ENCODE data around the gene NAPB. TPM values are rescaled to one million over a fixed set of nuclear protein-coding genes. Genes with fewer than 3 reads are reported as not detected.

NAPB gene
- total RNA-seq, 1 donor from 2014 or later = 14.0 TPM

DNA sequence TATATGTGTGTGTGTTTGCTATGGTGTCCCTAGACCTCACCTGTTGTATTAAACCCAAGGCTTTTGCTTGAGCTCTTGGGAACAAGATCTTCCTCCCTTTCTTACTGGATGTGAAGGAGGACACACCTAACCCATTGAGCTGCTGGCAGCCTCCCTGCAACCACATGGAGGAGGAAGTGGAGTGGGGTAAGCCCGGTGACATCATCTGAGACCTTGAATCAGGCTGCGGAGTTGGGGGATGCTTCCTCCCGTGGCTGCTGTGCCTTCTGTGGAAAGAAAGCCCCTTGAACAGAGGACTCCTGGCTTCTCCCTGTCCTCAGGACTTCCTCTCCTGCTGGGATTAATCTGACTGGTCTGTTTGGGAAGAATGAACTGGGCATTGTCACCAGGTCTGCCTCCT lies 28.1 kb upstream of the NAPB start:
- Mint-ChIP-seq H3K4me1 (ENCODE audit: low read depth) (peaks cover 10% of the 10 kb centered on the region), H3K27ac (no peak overlapping the region), H3K36me3 (ENCODE audit: low read depth) (no peaks in the 10 kb centered on the region), H3K27me3 (ENCODE audit: insufficient read depth) (no peaks in the 10 kb centered on the region), H3K4me3 (no peak overlapping the region), H3K9me3 (no peaks in the 10 kb centered on the region)
- DNase-seq (ENCODE audit: low spot score) = peak; percentile 12
- intact Hi-C loops (cut with micrococcal nuclease) = no loop called here

DNA sequence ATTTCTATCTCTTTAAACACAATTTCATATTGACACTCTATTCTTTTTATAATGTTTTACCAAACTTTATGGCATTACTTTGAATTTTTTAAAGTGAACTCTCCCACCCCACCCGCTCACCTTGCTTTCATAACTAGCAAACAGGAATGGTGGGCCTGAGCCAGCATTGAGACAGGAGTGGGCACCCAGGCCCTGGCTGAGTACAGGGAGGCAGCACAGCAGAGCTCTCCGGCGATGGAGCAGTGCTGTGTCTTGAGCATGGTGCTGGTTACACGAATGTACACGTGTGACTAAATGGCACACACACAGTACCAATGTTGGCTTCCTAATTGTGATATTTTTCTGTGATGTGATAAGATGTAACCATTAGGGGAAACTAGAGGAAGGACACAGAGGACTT lies 26.9 kb upstream of the NAPB start:
- DNase-seq (ENCODE audit: low spot score) = no peak
- peaks cover 10% of the 10 kb centered on the region for H3K4me1 Mint-ChIP-seq (ENCODE audit: low read depth)
- H3K4me3 Mint-ChIP-seq = no peak overlapping the region
- no peaks in the 10 kb centered on the region for H3K27me3 Mint-ChIP-seq (ENCODE audit: insufficient read depth)
- H3K36me3 Mint-ChIP-seq (ENCODE audit: low read depth) = no peaks in the 10 kb centered on the region
- intact Hi-C loops (cut with micrococcal nuclease) = no loop called here
- no peaks in the 10 kb centered on the region for H3K9me3 Mint-ChIP-seq
- no peak overlapping the region for H3K27ac Mint-ChIP-seq

DNA sequence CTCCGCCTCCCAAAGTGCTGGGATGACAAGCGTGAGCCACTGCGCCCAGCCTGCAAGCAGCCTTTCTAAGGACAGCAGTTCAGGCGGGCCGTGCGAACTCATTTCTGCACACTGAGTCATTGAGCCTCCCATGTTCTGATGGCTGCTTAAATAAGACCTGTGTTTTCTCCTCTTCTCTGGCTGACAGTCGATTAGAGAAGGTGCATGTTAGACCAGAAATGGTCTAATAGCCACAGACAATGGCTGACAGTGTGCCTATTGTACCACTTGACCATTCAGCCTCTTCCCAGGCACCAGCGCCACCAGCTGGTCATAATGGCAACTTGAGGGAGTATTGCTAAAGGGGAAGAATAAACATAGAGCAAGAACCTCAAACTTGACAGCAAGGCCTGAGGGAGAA lies 25.2 kb upstream of the NAPB start:
- Mint-ChIP-seq H3K27me3 (ENCODE audit: insufficient read depth) (no peaks in the 10 kb centered on the region), H3K36me3 (ENCODE audit: low read depth) (no peaks in the 10 kb centered on the region), H3K9me3 (no peaks in the 10 kb centered on the region), H3K27ac (no peak overlapping the region), H3K4me3 (no peak overlapping the region), H3K4me1 (ENCODE audit: low read depth) (peaks cover 10% of the 10 kb centered on the region)
- no peak for DNase-seq (ENCODE audit: low spot score)
- intact Hi-C loops (cut with micrococcal nuclease) = no loop called here

DNA sequence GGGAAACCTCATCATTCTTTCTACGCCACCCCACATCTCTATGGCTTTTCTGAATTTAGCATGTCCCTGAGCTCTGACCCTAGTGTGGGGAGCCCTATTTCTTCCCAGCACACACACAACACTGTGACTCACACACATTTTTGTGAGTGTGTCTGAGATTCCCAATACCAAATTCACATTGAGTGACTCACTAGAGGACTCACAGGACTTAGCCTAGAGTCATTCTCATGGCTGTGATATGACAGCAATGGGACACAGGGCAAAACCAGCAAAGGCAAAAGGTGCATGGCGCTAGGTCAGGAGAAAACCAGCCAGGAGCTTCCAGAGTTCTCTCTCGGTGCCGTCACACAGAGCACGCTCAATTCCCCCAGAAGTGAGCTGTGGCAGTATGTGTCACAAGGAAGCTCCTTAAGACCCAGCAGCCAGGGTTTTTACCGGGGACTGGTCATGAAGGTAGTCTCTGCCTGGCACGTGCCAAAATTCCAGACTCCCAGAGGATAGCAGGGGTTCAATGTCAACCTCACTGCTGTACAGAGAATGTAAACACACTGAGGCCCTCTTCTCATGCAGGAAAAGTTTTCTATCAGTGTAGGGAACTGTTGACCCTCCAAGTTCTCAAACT lies 24.4 kb upstream of the NAPB start:
- Mint-ChIP-seq H3K27ac (no peak overlapping the region), H3K27me3 (ENCODE audit: insufficient read depth) (no peaks in the 10 kb centered on the region), H3K36me3 (ENCODE audit: low read depth) (no peaks in the 10 kb centered on the region), H3K9me3 (no peaks in the 10 kb centered on the region), H3K4me3 (no peak overlapping the region), H3K4me1 (ENCODE audit: low read depth) (peaks cover 10% of the 10 kb centered on the region)
- DNase-seq (ENCODE audit: low spot score) = no peak
- intact Hi-C loops (cut with micrococcal nuclease) = no loop called here

DNA sequence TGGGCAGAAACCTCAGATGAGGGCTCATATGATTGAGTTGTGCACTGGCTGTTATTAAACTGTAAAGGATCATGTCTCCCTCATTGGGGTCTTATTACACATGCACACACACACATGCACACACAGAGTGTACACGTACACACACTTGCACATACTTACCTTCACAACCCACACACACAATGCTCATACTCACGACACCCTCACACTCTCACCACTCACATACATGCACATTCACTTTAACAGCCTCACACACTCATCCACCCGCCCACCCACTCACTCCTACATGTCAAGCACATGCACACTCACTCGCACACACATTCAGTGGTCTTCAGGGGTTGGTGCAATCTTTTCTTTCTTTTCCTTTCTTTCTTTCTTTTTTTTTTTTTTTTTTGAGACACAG lies 23.6 kb upstream of the NAPB start:
- Mint-ChIP-seq H3K4me1 (ENCODE audit: low read depth) (peaks cover 10% of the 10 kb centered on the region), H3K4me3 (no peak overlapping the region), H3K27ac (no peak overlapping the region), H3K36me3 (ENCODE audit: low read depth) (no peaks in the 10 kb centered on the region), H3K27me3 (ENCODE audit: insufficient read depth) (no peaks in the 10 kb centered on the region), H3K9me3 (no peaks in the 10 kb centered on the region)
- no peak for DNase-seq (ENCODE audit: low spot score)
- intact Hi-C loops (cut with micrococcal nuclease) = no loop called here

DNA sequence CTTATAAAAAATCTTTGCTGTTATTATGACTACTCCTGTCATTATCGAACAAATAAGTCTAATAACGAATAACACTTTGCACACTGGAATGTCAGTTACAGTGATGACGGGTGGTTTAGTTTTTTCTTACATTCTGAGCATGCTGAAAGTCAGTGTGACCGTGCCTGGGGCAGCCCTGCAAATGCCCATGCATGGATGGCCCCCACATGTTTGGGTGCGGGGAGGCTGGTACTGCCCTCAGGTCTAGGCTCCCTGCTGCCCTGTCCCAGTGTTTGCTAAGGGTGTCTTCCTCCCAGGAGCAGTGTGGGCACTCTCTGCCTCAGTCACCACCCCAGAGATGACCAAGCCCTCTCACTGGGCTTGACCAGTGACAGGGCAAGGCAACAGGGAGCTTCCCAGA lies 21.1 kb upstream of the NAPB start:
- H3K4me3 Mint-ChIP-seq = no peak overlapping the region
- intact Hi-C loops (cut with micrococcal nuclease) = loop anchor here (1.0 kb wide), 1 partner anchor 164 kb away; no protein-coding TSS in a partner anchor
- H3K4me1 Mint-ChIP-seq (ENCODE audit: low read depth) = no peaks in the 10 kb centered on the region
- no peak overlapping the region for H3K27ac Mint-ChIP-seq
- H3K36me3 Mint-ChIP-seq (ENCODE audit: low read depth) = no peaks in the 10 kb centered on the region
- peaks cover 3% of the 10 kb centered on the region for H3K27me3 Mint-ChIP-seq (ENCODE audit: insufficient read depth)
- no peaks in the 10 kb centered on the region for H3K9me3 Mint-ChIP-seq
- no peak for DNase-seq (ENCODE audit: low spot score)

DNA sequence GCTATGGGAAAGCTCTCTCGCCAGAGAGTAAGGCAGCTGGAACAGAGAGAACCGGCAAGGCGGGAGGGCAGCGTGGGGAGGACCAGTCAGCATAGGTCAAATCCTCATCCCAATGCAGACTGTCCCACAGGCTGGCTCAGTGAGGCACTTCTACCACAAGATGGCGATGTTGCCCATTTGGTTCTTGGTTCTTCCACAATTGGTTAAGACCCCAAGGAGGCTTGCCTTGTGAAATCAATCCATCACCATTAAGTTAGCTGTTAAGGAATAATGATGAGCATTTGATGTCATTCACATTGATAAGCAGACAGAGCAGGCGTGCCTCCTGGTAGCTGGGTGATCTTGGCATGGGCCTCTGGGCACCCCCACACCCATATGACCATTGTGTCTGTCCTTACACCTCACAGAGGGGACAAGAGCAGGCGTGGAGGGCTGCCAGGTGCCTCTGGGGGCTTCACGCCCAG lies 20.6 kb upstream of the NAPB start:
- no peaks in the 10 kb centered on the region for H3K4me1 Mint-ChIP-seq (ENCODE audit: low read depth)
- peaks cover 3% of the 10 kb centered on the region for H3K27me3 Mint-ChIP-seq (ENCODE audit: insufficient read depth)
- no peaks in the 10 kb centered on the region for H3K9me3 Mint-ChIP-seq
- H3K27ac Mint-ChIP-seq = no peak overlapping the region
- H3K36me3 Mint-ChIP-seq (ENCODE audit: low read depth) = no peaks in the 10 kb centered on the region
- intact Hi-C loops (cut with micrococcal nuclease) = loop anchor here (1.0 kb wide), 2 partner anchors 93 to 164 kb away; no protein-coding TSS in a partner anchor
- H3K4me3 Mint-ChIP-seq = no peak overlapping the region
- peak; percentile 35 for DNase-seq (ENCODE audit: low spot score)

DNA sequence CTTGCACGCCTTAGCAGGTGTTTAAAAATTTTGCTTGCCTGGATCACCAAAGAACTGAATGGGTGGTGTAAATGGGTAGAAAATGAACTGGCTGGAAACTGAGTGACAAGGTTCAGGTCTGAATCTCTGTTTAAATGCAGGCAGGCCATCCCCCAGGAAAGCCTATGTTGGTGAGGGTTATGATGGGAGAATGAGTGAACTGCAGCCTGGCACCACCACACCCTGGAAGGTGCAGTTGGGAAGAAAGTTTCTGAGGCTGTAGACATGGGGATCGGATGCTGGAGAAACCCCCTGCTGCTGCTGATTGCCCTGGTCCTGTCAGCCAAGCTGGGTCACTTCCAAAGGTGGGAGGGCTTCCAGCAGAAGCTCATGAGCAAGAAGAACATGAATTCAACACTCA lies 18.7 kb upstream of the NAPB start:
- intact Hi-C loops (cut with micrococcal nuclease) = no loop called here
- no peak for DNase-seq (ENCODE audit: low spot score)
- Mint-ChIP-seq H3K4me3 (no peak overlapping the region), H3K9me3 (no peaks in the 10 kb centered on the region), H3K4me1 (ENCODE audit: low read depth) (no peaks in the 10 kb centered on the region), H3K36me3 (ENCODE audit: low read depth) (no peaks in the 10 kb centered on the region), H3K27ac (no peak overlapping the region), H3K27me3 (ENCODE audit: insufficient read depth) (peaks cover 11% of the 10 kb centered on the region)

DNA sequence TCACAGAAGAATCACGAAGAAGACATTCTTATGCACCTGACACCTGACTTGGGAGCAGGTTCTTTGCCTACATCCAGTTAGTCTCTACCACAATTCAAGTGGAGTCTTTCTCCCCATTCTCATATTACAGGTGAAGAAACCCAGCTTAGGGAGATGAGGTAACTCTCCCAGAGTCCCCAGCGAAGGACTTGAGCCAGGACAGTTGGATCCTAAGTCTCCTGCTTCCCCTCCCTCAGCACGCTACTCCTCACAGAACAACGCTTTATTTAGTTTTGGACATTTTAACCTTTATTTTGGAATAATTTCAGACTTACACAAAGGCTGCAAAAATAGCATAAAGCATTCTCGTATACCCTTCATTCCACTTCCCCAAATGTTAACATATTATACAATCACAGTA lies 17.4 kb upstream of the NAPB start:
- DNase-seq (ENCODE audit: low spot score) = no peak
- no peaks in the 10 kb centered on the region for H3K36me3 Mint-ChIP-seq (ENCODE audit: low read depth)

DNA sequence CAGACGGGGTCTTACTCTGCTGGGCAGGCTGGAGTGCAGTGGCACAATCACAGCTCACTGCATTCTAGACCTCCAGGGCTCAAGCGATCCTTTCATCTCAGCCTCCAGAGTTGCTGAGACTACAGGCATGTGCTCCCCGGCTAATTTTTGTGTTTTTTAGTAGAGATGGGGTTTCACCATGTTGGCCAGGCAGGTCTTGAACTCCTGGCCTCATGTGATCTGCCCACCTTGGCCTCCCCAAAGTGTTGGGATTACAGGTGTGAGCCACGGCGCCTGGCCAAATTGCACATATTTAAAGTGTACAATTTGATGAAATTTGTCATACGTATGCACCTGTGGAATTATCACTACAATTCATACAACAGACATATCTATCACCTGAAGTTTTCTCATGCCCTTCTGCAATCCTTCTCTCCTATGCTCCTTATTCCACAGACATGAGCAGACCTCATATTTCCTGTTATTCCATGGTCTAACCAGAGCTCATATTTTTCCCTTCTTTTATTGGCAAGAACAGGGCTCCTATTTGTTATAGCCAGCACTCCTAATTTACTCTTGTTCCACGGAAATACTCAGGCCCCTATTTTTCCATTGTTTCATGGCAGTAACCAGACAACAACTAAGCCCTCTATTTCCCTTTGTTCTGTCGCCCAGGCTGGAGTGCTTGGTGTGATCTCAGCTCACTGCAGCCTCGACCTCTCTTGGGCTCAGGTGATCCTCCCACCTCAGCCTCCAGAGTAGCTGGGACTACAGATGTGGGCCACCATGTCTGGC lies 16.0 kb upstream of the NAPB start:
- intact Hi-C loops (cut with micrococcal nuclease) = no loop called here
- Mint-ChIP-seq H3K27me3 (ENCODE audit: insufficient read depth) (peaks cover 20% of the 10 kb centered on the region), H3K27ac (no peak overlapping the region), H3K9me3 (no peaks in the 10 kb centered on the region), H3K36me3 (ENCODE audit: low read depth) (no peaks in the 10 kb centered on the region), H3K4me1 (ENCODE audit: low read depth) (no peaks in the 10 kb centered on the region), H3K4me3 (no peak overlapping the region)
- DNase-seq (ENCODE audit: low spot score) = no peak

More for the DNA sequence above, 17.4 kb upstream of the NAPB start:
- H3K4me1 Mint-ChIP-seq (ENCODE audit: low read depth) = no peaks in the 10 kb centered on the region
- H3K27ac Mint-ChIP-seq = no peak overlapping the region
- H3K9me3 Mint-ChIP-seq = no peaks in the 10 kb centered on the region
- peaks cover 15% of the 10 kb centered on the region for H3K27me3 Mint-ChIP-seq (ENCODE audit: insufficient read depth)
- no peak overlapping the region for H3K4me3 Mint-ChIP-seq
- intact Hi-C loops (cut with micrococcal nuclease) = no loop called here

DNA sequence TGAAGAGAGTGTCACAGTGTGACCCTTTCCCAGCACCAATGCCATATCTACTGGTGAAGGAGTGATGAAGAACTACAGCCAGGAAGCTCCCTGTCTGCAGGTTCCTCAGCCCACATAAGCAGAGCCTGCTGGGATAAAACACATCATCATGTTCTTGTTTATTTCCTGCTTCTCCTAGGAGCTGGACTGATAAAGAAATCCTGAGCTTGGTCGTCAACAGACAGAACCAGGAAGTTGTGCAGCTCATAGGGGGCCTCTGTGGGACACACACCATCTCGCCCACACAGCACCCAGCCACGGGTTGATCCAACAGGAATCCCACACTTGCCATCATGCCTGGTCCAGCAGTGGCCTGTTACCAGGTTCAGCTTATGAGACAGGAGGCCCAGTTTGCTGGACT lies 15.4 kb upstream of the NAPB start:
- Mint-ChIP-seq H3K4me1 (ENCODE audit: low read depth) (no peaks in the 10 kb centered on the region), H3K27me3 (ENCODE audit: insufficient read depth) (peaks cover 20% of the 10 kb centered on the region), H3K9me3 (no peaks in the 10 kb centered on the region), H3K4me3 (no peak overlapping the region), H3K36me3 (ENCODE audit: low read depth) (no peaks in the 10 kb centered on the region), H3K27ac (no peak overlapping the region)
- no peak for DNase-seq (ENCODE audit: low spot score)
- intact Hi-C loops (cut with micrococcal nuclease) = no loop called here

DNA sequence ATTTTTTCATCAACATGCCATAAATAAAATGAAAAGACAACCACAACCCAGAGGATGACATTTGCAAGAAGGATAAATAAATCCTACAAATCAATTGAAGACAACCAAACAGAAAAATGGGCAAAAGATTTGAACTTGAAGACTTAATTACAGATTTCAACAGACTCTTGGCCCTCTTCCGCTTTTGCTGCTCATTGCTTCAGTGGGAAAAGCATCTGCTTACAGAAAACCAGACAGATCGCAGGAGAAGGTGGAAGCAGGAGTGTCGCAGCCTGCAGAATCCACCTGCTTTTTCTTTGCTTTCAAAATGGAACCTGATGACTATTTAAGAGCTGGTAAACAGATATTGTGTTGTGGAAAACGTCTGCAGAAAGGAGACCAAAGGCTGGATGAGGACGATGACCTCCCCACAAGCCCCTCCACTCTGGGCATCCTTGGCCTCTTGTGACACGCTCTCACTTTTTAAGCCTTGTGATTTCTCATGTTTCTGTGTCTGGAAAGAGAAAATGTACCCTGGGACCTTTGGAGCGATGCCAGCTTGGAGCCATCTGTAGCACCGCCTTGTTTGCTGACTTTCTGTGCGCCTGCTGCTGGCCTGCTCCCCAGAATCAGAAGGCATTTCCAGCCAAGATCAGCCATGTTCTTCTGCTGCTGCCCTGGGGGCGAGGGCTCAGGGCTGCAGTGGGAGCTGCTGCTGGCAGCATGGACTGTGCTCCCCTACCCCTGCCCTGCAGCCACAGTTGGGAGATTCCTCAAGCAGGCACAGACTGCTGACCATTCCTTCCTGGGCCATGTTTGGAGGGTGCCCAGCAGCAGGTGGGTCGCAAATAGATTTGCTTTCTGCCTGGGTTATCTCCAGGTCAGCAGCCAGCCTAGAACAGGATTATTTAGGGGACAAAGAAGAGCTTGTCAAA lies 14.6 kb upstream of the NAPB start:
- Mint-ChIP-seq H3K4me1 (ENCODE audit: low read depth) (no peaks in the 10 kb centered on the region), H3K27ac (no peak overlapping the region), H3K4me3 (no peak overlapping the region), H3K9me3 (no peaks in the 10 kb centered on the region), H3K27me3 (ENCODE audit: insufficient read depth) (peaks cover 20% of the 10 kb centered on the region), H3K36me3 (ENCODE audit: low read depth) (no peaks in the 10 kb centered on the region)
- no peak for DNase-seq (ENCODE audit: low spot score)
- intact Hi-C loops (cut with micrococcal nuclease) = no loop called here

Measured in activated T-helper 1 cell treated with anti-CD3 and anti-CD28 coated beads, Interleukin-12 subunit alpha, Interleukin-12 subunit beta, Interleukin-2, Interleukin-4 antibody, amounts not matched to agents 30 ng/mL and 10 ng/mL and 1 ng/mL, durations not matched to agents 14 hours and 24 hours and 36 hours (primary cell).